ENCODE data around the gene ING5.

ING5 gene

GRCh38 chr2:241673189-241673663 is 28.6 kb upstream of the ING5 start:
- no peak overlapping the region for H3K4me3 ChIP-seq (ENCODE audit: severe bottlenecking)
- no peak for TF ChIP-seq CTCF (IDR thresholded peaks at IDR 0.05; ENCODE audit: poor library complexity, severe bottlenecking)
- no peaks in the 10 kb centered on the region for H3K27me3 ChIP-seq (ENCODE audit: insufficient read depth, poor library complexity, severe bottlenecking)
- no peak for DNase-seq (ENCODE audit: low spot score)
- H3K4me1 ChIP-seq (ENCODE audit: insufficient read depth, poor library complexity, severe bottlenecking), result no peaks in the 10 kb centered on the region
- H3K27ac ChIP-seq (ENCODE audit: poor library complexity, severe bottlenecking), result no peak overlapping the region
- ATAC-seq (ENCODE audit: low read depth), result no peak
- no peaks in the 10 kb centered on the region for H3K9me3 ChIP-seq (ENCODE audit: severe bottlenecking)
- H3K36me3 ChIP-seq (ENCODE audit: low read depth), result peaks cover 34% of the 10 kb centered on the region

GRCh38 chr2:241673797-241674725 is 27.8 kb upstream of the ING5 start:
- H3K27me3 ChIP-seq (ENCODE audit: insufficient read depth, poor library complexity, severe bottlenecking), result no peaks in the 10 kb centered on the region
- no peak overlapping the region for H3K4me3 ChIP-seq (ENCODE audit: severe bottlenecking)
- H3K9me3 ChIP-seq (ENCODE audit: severe bottlenecking), result no peaks in the 10 kb centered on the region
- ATAC-seq (ENCODE audit: low read depth), result 0 out of 3 replicates have a peak, but pooled peaks have one; percentile 3
- H3K4me1 ChIP-seq (ENCODE audit: insufficient read depth, poor library complexity, severe bottlenecking), result no peaks in the 10 kb centered on the region
- peaks cover 34% of the 10 kb centered on the region for H3K36me3 ChIP-seq (ENCODE audit: low read depth)
- no peak overlapping the region for H3K27ac ChIP-seq (ENCODE audit: poor library complexity, severe bottlenecking)
- TF ChIP-seq CTCF (IDR thresholded peaks at IDR 0.05; ENCODE audit: poor library complexity, severe bottlenecking), result no peak
- DNase-seq (ENCODE audit: low spot score), result no peak

GRCh38 chr2:241675885-241676284 is 26.0 kb upstream of the ING5 start:
- ATAC-seq (ENCODE audit: low read depth) (no peak), DNase-seq (ENCODE audit: low spot score) (no peak)
- Histone ChIP-seq H3K9me3 (ENCODE audit: severe bottlenecking) (no peaks in the 10 kb centered on the region), H3K36me3 (ENCODE audit: low read depth) (peaks cover 49% of the 10 kb centered on the region), H3K27me3 (ENCODE audit: insufficient read depth, poor library complexity, severe bottlenecking) (no peaks in the 10 kb centered on the region), H3K27ac (ENCODE audit: poor library complexity, severe bottlenecking) (no peak overlapping the region), H3K4me3 (ENCODE audit: severe bottlenecking) (no peak overlapping the region), H3K4me1 (ENCODE audit: insufficient read depth, poor library complexity, severe bottlenecking) (no peaks in the 10 kb centered on the region)
- no peak for TF ChIP-seq CTCF (IDR thresholded peaks at IDR 0.05; ENCODE audit: poor library complexity, severe bottlenecking)

GRCh38 chr2:241676665-241677064 is 25.2 kb upstream of the ING5 start:
- DNase-seq (ENCODE audit: low spot score) (peak; percentile 58), ATAC-seq (ENCODE audit: low read depth) (no peak)
- Histone ChIP-seq H3K4me3 (ENCODE audit: severe bottlenecking) (no peak overlapping the region), H3K27me3 (ENCODE audit: insufficient read depth, poor library complexity, severe bottlenecking) (no peaks in the 10 kb centered on the region), H3K36me3 (ENCODE audit: low read depth) (peaks cover 57% of the 10 kb centered on the region), H3K27ac (ENCODE audit: poor library complexity, severe bottlenecking) (no peak overlapping the region), H3K4me1 (ENCODE audit: insufficient read depth, poor library complexity, severe bottlenecking) (peaks cover 4% of the 10 kb centered on the region), H3K9me3 (ENCODE audit: severe bottlenecking) (no peaks in the 10 kb centered on the region)
- TF ChIP-seq CTCF (IDR thresholded peaks at IDR 0.05; ENCODE audit: poor library complexity, severe bottlenecking), result no peak

- Histone ChIP-seq H3K9me3 (ENCODE audit: severe bottlenecking) (no peaks in the 10 kb centered on the region), H3K27me3 (ENCODE audit: insufficient read depth, poor library complexity, severe bottlenecking) (no peaks in the 10 kb centered on the region), H3K4me1 (ENCODE audit: insufficient read depth, poor library complexity, severe bottlenecking) (peaks cover 4% of the 10 kb centered on the region), H3K27ac (ENCODE audit: poor library complexity, severe bottlenecking) (no peak overlapping the region), H3K36me3 (ENCODE audit: low read depth) (peaks cover 61% of the 10 kb centered on the region), H3K4me3 (ENCODE audit: severe bottlenecking) (no peak overlapping the region)
- TF ChIP-seq CTCF (IDR thresholded peaks at IDR 0.05; ENCODE audit: poor library complexity, severe bottlenecking), result no peak
- ATAC-seq (ENCODE audit: low read depth) (no peak), DNase-seq (ENCODE audit: low spot score) (peak; percentile 57)
Observed at GRCh38 chr2:241677392-241677791, 24.4 kb upstream of the ING5 start.

All from RWPE2 (cell line).